Epithelial cell of proximal tubule (primary cell): ENCODE results near the gene TLR7. TPM values are rescaled to one million over a fixed set of nuclear protein-coding genes. Genes with fewer than 3 reads are reported as not detected.
A peak's percentile ranks its signal among the peaks of the same experiment; 100 is the strongest.

Experiments
- DNase-seq: peaks from one replicate; pipeline ENCODE4 v3.0.0-alpha.2; 2011; ENCODE audit warnings: low read depth
- H3K4me3 ChIP-seq: 2 replicates; pipeline ENCODE4 v1.5.1; 2011; ENCODE audit warnings: low read depth, mild to moderate bottlenecking, low read length
- CTCF ChIP-seq: conservative IDR thresholded peaks from 2 replicates; pipeline ENCODE4 v1.5.1; 2012; ENCODE audit warnings: low read depth, mild to moderate bottlenecking, low read length
- total RNA-seq: library from RNA; depleted of rRNA; stranded (reverse); fragments of >200 nt; gene quantifications from 2 replicates; pipeline ENCODE4 v1.2.3, GENCODE V29; 2015

Gene TLR7
- total RNA-seq = not detected in 2 replicates

GRCh38 chrX:12866451-12867377 lies at the start of gene TLR7:
TSS of gene TLR7 (plus strand) at chrX:12867072. CDS start at chrX:12867579, 507 bp downstream.
- no peak for DNase-seq
- H3K4me3 ChIP-seq = no peak within 1 kb of the TSS
- no peak for TF ChIP-seq CTCF

GRCh38 chrX:12817528-12817927 lies 49.3 kb upstream of the TLR7 start:
- DNase-seq = no peak
- TF ChIP-seq CTCF = no peak
- no peak overlapping the region for H3K4me3 ChIP-seq

- no peak for DNase-seq
- H3K4me3 ChIP-seq = no peak overlapping the region
These were observed 47.6 kb upstream of the TLR7 start for GRCh38 chrX:12819222-12819621.

GRCh38 chrX:12820737-12821136 lies 46.1 kb upstream of the TLR7 start:
- no peak overlapping the region for H3K4me3 ChIP-seq
- no peak for DNase-seq
- TF ChIP-seq CTCF = no peak

More at GRCh38 chrX:12819222-12819621, 47.6 kb upstream of the TLR7 start:
- TF ChIP-seq CTCF = no peak

GRCh38 chrX:12824944-12825343 lies 41.9 kb upstream of the TLR7 start:
- peak; percentile 10 for TF ChIP-seq CTCF
- DNase-seq = no peak
- no peak overlapping the region for H3K4me3 ChIP-seq

- no peak for TF ChIP-seq CTCF
- peak; percentile 30 for DNase-seq
- no peak overlapping the region for H3K4me3 ChIP-seq
These were observed 41.1 kb upstream of the TLR7 start for GRCh38 chrX:12825801-12826200.
